Parathyroid adenoma (tissue), 2 donors: Measurements from ENCODE around the gene TENM4.

Source experiments
- H2AFZ ChIP-seq: fragments of 300-600 bp; sonication (generic); one replicate; pipeline ENCODE4 v1.7.0; 2017; ENCODE audit warnings: antibody characterized with exemption, mild to moderate bottlenecking
- H3K27ac ChIP-seq: fragments of 300-600 bp; sonication (generic); one replicate; pipeline ENCODE4 v1.7.0; 2017
- H3K27me3 ChIP-seq: fragments of 300-600 bp; sonication (generic); one replicate; pipeline ENCODE4 v1.7.0; 2017; ENCODE audit warnings: low read length; ENCODE audit not compliant: control insufficient read depth, insufficient read depth
- H3K36me3 ChIP-seq: fragments of 300-600 bp; sonication (generic); one replicate; pipeline ENCODE4 v1.7.0; 2017; ENCODE audit warnings: low read length; ENCODE audit not compliant: control insufficient read depth, insufficient read depth
- H3K4me1 ChIP-seq: fragments of 300-600 bp; sonication (generic); one replicate; pipeline ENCODE4 v1.7.0; 2017; ENCODE audit warnings: control low read depth
- H3K4me2 ChIP-seq: fragments of 300-600 bp; sonication (generic); one replicate; pipeline ENCODE4 v1.7.0; 2017; ENCODE audit warnings: low read length
- H3K4me3 ChIP-seq: fragments of 300-600 bp; sonication (generic); one replicate; pipeline ENCODE4 v1.7.0; 2017; ENCODE audit warnings: low read depth, low read length
- H3K79me2 ChIP-seq: fragments of 300-600 bp; sonication (generic); one replicate; pipeline ENCODE4 v1.7.0; 2017; ENCODE audit warnings: control low read depth
- H3K9ac ChIP-seq: fragments of 300-600 bp; sonication (generic); one replicate; pipeline ENCODE4 v1.7.0; 2017; ENCODE audit warnings: mild to moderate bottlenecking
- H3K9me3 ChIP-seq: fragments of 300-600 bp; sonication (generic); one replicate; pipeline ENCODE4 v1.7.0; 2017; ENCODE audit warnings: low read length; ENCODE audit not compliant: control insufficient read depth
- TF ChIP-seq, protein P1 (sequence below): fragments of 300-600 bp; sonication (generic); IDR thresholded peaks from one replicate; pipeline ENCODE4 v1.7.0; 2017; ENCODE audit warnings: antibody characterized with exemption, mild to moderate bottlenecking
- donor health status: primary hyperparathyroidism.

The TENM4 gene

DNA sequence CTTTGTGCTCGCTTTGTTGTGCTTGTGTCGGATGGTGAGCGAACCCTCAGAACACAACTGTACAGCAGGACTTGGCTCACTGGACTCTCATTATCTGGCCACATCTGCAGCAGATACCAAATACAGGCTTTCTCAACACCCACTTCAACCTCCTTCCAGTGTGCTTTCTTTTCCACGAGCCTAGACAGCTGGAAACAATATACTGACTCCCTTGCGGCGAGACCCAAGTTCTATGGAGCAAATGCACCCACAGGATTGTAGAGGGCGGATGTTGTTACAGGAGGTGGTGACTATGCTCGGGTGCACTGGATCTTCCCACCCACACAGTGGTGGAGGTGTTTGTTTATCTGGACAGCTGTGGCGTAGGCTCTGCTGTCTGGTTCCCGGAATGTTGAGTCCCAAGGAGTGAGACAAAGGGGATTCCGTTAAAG, 204.3 kb downstream of the TENM4 start:
- Histone ChIP-seq H3K4me1 (no peaks in the 10 kb centered on the region), H3K27me3 (no peaks in the 10 kb centered on the region), H3K4me2 (no peak overlapping the region), H3K4me3 (no peak overlapping the region), H2AFZ (peak overlapping the region; percentile 60), H3K79me2 (no peaks in the 10 kb centered on the region), H3K27ac (peak overlapping the region; percentile 49), H3K36me3 (no peaks in the 10 kb centered on the region), H3K9me3 (no peaks in the 10 kb centered on the region), H3K9ac (no peak overlapping the region)
- TF ChIP-seq, protein P1, sequence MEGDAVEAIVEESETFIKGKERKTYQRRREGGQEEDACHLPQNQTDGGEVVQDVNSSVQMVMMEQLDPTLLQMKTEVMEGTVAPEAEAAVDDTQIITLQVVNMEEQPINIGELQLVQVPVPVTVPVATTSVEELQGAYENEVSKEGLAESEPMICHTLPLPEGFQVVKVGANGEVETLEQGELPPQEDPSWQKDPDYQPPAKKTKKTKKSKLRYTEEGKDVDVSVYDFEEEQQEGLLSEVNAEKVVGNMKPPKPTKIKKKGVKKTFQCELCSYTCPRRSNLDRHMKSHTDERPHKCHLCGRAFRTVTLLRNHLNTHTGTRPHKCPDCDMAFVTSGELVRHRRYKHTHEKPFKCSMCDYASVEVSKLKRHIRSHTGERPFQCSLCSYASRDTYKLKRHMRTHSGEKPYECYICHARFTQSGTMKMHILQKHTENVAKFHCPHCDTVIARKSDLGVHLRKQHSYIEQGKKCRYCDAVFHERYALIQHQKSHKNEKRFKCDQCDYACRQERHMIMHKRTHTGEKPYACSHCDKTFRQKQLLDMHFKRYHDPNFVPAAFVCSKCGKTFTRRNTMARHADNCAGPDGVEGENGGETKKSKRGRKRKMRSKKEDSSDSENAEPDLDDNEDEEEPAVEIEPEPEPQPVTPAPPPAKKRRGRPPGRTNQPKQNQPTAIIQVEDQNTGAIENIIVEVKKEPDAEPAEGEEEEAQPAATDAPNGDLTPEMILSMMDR = no peak

- Histone ChIP-seq H3K4me1 (no peaks in the 10 kb centered on the region), H3K79me2 (no peaks in the 10 kb centered on the region), H3K36me3 (no peaks in the 10 kb centered on the region), H2AFZ (no peak overlapping the region), H3K4me2 (no peak overlapping the region), H3K9ac (no peak overlapping the region), H3K27ac (no peak overlapping the region), H3K4me3 (no peak overlapping the region), H3K27me3 (no peaks in the 10 kb centered on the region), H3K9me3 (no peaks in the 10 kb centered on the region)
- TF ChIP-seq, protein P1 = no peak
Measured at GRCh38 chr11:79235696-79236095, 205.1 kb downstream of the TENM4 start.

GRCh38 chr11:79232346-79232745, 208.5 kb downstream of the TENM4 start:
- no peaks in the 10 kb centered on the region for H3K27me3 ChIP-seq
- H3K9ac ChIP-seq = no peak overlapping the region
- H3K27ac ChIP-seq = no peak overlapping the region
- H3K4me3 ChIP-seq = no peak overlapping the region
- H2AFZ ChIP-seq = no peak overlapping the region
- H3K9me3 ChIP-seq = no peaks in the 10 kb centered on the region
- H3K4me2 ChIP-seq = no peak overlapping the region
- no peaks in the 10 kb centered on the region for H3K36me3 ChIP-seq
- TF ChIP-seq, protein P1 = no peak
- no peaks in the 10 kb centered on the region for H3K4me1 ChIP-seq
- no peaks in the 10 kb centered on the region for H3K79me2 ChIP-seq

GRCh38 chr11:79229047-79229446, 211.8 kb downstream of the TENM4 start:
- TF ChIP-seq, protein P1 = no peak
- H3K4me1 ChIP-seq = no peaks in the 10 kb centered on the region
- H3K4me2 ChIP-seq = no peak overlapping the region
- no peaks in the 10 kb centered on the region for H3K36me3 ChIP-seq
- H2AFZ ChIP-seq = no peak overlapping the region
- no peak overlapping the region for H3K9ac ChIP-seq
- H3K4me3 ChIP-seq = no peak overlapping the region
- no peaks in the 10 kb centered on the region for H3K79me2 ChIP-seq
- no peaks in the 10 kb centered on the region for H3K27me3 ChIP-seq
- no peak overlapping the region for H3K27ac ChIP-seq
- no peaks in the 10 kb centered on the region for H3K9me3 ChIP-seq
